ENCODE results near the gene COL6A3. TPM values are rescaled to one million over a fixed set of nuclear protein-coding genes. Genes with fewer than 3 reads are reported as not detected.

The COL6A3 gene
- total RNA-seq, 1 experiment from 2014 or later, result 0.81 TPM

DNA sequence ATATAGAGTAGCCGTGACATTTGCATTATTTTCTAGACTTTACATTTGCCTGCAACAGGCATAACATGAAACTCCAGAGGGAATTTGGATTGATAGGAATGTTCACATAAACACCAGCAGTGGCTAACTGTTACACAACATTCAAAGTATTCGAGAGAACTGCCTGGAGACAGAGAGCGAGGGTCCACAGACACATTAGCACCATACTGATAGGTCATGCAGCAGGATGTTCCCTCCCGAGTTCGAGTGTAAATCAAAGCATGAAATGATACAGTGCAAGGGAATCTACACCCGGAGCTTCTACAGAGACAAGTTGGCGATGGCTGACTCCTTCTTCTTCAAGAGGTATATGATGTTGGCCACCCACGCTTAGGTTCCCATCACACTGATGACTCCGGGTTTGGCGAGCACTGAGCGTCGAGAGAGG lies 89.5 kb downstream of the COL6A3 start:
- H3K9me3 Mint-ChIP-seq, result no peaks in the 10 kb centered on the region
- no peak overlapping the region for H2BK15ac ChIP-seq (ENCODE audit: low read depth, low read length)
- no CpG with 5 or more reads among the region's 12 CpGs for WGBS (ENCODE audit: extremely low coverage, insufficient read length, low lambda C conversion rate)
- no peak overlapping the region for H3K27ac Mint-ChIP-seq
- H2BK20ac ChIP-seq (ENCODE audit: low read depth, low read length, poor library complexity, severe bottlenecking), result no peak overlapping the region
- H3K4ac ChIP-seq (ENCODE audit: low read depth, low read length), result no peak overlapping the region
- no peak overlapping the region for H3T11ph ChIP-seq (ENCODE audit: low read length)
- H3K18ac ChIP-seq (ENCODE audit: insufficient read length, low read depth, low read length), result no peak overlapping the region
- H3K79me1 ChIP-seq (ENCODE audit: insufficient read depth, low read depth, low read length, poor library complexity, severe bottlenecking), result no peaks in the 10 kb centered on the region
- no peak overlapping the region for H4K91ac ChIP-seq (ENCODE audit: insufficient read length, low read depth, low read length)
- H3K4me2 ChIP-seq (ENCODE audit: insufficient read depth, insufficient read length, low read length), result no peak overlapping the region
- H3K4me1 ChIP-seq (ENCODE audit: insufficient read depth, low read length), result no peaks in the 10 kb centered on the region
- H3K79me2 ChIP-seq (ENCODE audit: insufficient read depth, low read length), result no peaks in the 10 kb centered on the region
- H3K4me1 Mint-ChIP-seq, result peaks cover 2 to 3% of the 10 kb centered on the region in 2 experiments; a peak in 1 of 4 replicates
- no peaks in the 10 kb centered on the region for H3K23me2 ChIP-seq (ENCODE audit: insufficient read length, low read depth, low read length, poor library complexity, severe bottlenecking)
- H3K27me3 Mint-ChIP-seq (ENCODE audit: low read depth), result no peaks in the 10 kb centered on the region; the same call in 1 of the 2 replicates
- H2BK5ac ChIP-seq (ENCODE audit: insufficient read length, low read length), result no peak overlapping the region
- no peak for DNase-seq
- H4K8ac ChIP-seq (replicated peaks; ENCODE audit: insufficient read length, low read depth, low read length), result no peak overlapping the region
- no peaks in the 10 kb centered on the region for H3K9me3 ChIP-seq (ENCODE audit: control insufficient read depth, low read depth, low read length)
- H3K56ac ChIP-seq (ENCODE audit: insufficient read length, low read depth, low read length), result no peak overlapping the region
- no peak overlapping the region for H3K27ac ChIP-seq (ENCODE audit: insufficient read length, low read depth, low read length)
- H2AK5ac ChIP-seq (ENCODE audit: insufficient read length, low read length), result no peak overlapping the region
- H4K20me1 ChIP-seq (ENCODE audit: control insufficient read depth, insufficient read depth, insufficient read length), result no peaks in the 10 kb centered on the region
- H4K5ac ChIP-seq (ENCODE audit: insufficient read length, low read depth, low read length), result no peak overlapping the region
- TF ChIP-seq, protein P1, sequence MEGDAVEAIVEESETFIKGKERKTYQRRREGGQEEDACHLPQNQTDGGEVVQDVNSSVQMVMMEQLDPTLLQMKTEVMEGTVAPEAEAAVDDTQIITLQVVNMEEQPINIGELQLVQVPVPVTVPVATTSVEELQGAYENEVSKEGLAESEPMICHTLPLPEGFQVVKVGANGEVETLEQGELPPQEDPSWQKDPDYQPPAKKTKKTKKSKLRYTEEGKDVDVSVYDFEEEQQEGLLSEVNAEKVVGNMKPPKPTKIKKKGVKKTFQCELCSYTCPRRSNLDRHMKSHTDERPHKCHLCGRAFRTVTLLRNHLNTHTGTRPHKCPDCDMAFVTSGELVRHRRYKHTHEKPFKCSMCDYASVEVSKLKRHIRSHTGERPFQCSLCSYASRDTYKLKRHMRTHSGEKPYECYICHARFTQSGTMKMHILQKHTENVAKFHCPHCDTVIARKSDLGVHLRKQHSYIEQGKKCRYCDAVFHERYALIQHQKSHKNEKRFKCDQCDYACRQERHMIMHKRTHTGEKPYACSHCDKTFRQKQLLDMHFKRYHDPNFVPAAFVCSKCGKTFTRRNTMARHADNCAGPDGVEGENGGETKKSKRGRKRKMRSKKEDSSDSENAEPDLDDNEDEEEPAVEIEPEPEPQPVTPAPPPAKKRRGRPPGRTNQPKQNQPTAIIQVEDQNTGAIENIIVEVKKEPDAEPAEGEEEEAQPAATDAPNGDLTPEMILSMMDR (conservative IDR thresholded peaks at IDR 0.05), result no peak
- H2BK120ac ChIP-seq (ENCODE audit: low read depth, low read length, poor library complexity, severe bottlenecking), result no peak overlapping the region
- H2AFZ ChIP-seq (ENCODE audit: low read length), result no peak overlapping the region
- H3K4me3 Mint-ChIP-seq, result no peak overlapping the region
- H3K9ac ChIP-seq (ENCODE audit: extremely low read depth, insufficient read length, low read length), result no peak overlapping the region
- H3K36me3 Mint-ChIP-seq (ENCODE audit: insufficient read depth in 1 of 3, low read depth in 3 of 3), result no peaks in the 10 kb centered on the region
- H3K27me3 ChIP-seq (ENCODE audit: insufficient read depth, low read length), result no peaks in the 10 kb centered on the region
- no peak overlapping the region for H3K23ac ChIP-seq (ENCODE audit: insufficient read length, low read depth, low read length)
- no peak overlapping the region for H3K14ac ChIP-seq (ENCODE audit: insufficient read depth, low read length)
- no peak overlapping the region for H2BK12ac ChIP-seq (ENCODE audit: insufficient read length, low read depth, low read length)

All from H9 (cell line).